Calu3 (cell line): Measurements from ENCODE around the gene BAMBI. TPM values are rescaled to one million over a fixed set of nuclear protein-coding genes. Genes with fewer than 3 reads are reported as not detected.
"Not testable (repeated sequence)": the region's sequence is repeated elsewhere in the genome, so short reads cannot be mapped to it uniquely, and the experiment has no call there.

ENCODE experiments used
- BruUV-seq: library from RNA; stranded (reverse); fragments of 400-500 nt; replicated peaks from 2 replicates; lab custom pipeline; 2021; lab: Mats Ljungman, UMichigan
- CTCF ChIA-PET: fragments of 300-600 bp; sonication (Branson Sonifier 250); formaldehyde crosslinking; loops from one replicate; lab custom pipeline; 2022; ENCODE audit warnings: antibody characterized with exemption; lab: Charles Lee
- DNase-seq: peaks from one replicate; pipeline ENCODE4 v3.0.0; 2022
- H3K27ac Mint-ChIP-seq: one replicate; pipeline ENCODE4 v1.8.0; 2022; ENCODE audit warnings: mixed read lengths; ENCODE audit not compliant: unreplicated experiment
- H3K27me3 Mint-ChIP-seq: one replicate; pipeline ENCODE4 v1.8.0; 2022; ENCODE audit warnings: mixed read lengths; ENCODE audit not compliant: unreplicated experiment
- H3K36me3 Mint-ChIP-seq: one replicate; pipeline ENCODE4 v1.8.0; 2022; ENCODE audit warnings: mild to moderate bottlenecking, moderate library complexity, mixed read lengths; ENCODE audit not compliant: insufficient read depth, unreplicated experiment
- H3K4me1 Mint-ChIP-seq: one replicate; pipeline ENCODE4 v1.8.0; 2022; ENCODE audit warnings: mild to moderate bottlenecking, low read depth, mixed read lengths; ENCODE audit not compliant: unreplicated experiment
- H3K4me3 Mint-ChIP-seq: one replicate; pipeline ENCODE4 v1.8.0; 2022; ENCODE audit warnings: mild to moderate bottlenecking, low read depth, moderate library complexity, mixed read lengths; ENCODE audit not compliant: unreplicated experiment
- H3K9me3 Mint-ChIP-seq: one replicate; pipeline ENCODE4 v1.8.0; 2022; ENCODE audit warnings: low read depth, mixed read lengths; ENCODE audit not compliant: unreplicated experiment
- intact Hi-C: fragments of 100-400 bp; cut with micrococcal nuclease; formaldehyde crosslinking; loops from one replicate; pipeline ENCODE4 v1.10.0; 2022; ENCODE audit not compliant: unreplicated experiment
- total RNA-seq: library from RNA; stranded (reverse); gene quantifications from 2 replicates; pipeline ENCODE4 v1.2.3, GENCODE V29; 2022
- TF ChIP-seq, protein P1 (sequence below): fragments of 200-600 bp; IDR thresholded peaks from one replicate; pipeline ENCODE4 v1.8.0; 2022; ENCODE audit warnings: antibody characterized with exemption; ENCODE audit not compliant: unreplicated experiment

The BAMBI gene
- total RNA-seq, 1 experiment from 2014 or later = 42.2 TPM

DNA sequence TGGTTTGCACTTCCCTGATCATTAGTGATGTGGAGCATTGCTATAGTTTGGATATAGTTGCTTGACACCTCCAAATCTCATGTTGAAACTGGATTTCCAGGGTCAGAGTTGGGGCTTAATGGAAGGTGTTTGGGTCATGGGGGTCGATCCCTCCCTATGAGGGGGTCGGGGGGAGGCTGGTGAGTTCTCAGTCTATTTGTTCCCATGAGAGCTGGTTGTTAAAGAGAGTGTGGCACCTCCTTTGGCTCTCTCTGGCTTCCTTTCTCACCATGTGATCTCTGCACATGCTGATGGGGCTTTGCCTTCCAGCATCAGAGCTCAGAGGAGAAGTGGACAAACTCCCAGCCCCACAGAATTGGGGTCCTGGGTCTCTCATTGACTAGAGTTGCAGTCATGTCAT lies 36.8 kb upstream of the BAMBI start:
- DNase-seq = no peak
- CTCF ChIA-PET = no interaction called here
- H3K9me3 Mint-ChIP-seq = no peaks in the 10 kb centered on the region

DNA sequence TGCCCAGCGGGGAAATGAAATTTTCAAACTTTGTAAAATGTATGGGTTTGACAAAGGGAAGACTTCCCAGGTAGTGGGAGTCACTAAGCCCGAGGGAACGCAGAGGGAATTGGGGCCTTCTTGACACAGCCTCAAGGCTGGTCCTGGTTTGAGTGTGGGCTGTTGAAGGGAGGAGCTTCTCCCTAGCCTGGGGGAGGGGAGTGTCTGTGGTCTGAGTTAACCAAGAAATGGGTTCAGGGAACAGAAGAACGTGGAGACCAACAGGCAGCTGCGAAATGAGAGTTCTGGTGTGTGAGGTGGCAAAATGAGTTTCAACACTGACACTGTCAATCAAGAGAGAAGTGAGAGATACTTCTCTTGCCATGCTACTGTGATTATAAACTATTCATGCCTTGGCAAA lies 32.7 kb upstream of the BAMBI start:
- BruUV-seq = no TSS peak
- intact Hi-C loops = no loop called here
- no peak for DNase-seq
- CTCF ChIA-PET = no interaction called here
- H3K36me3 Mint-ChIP-seq = no peaks in the 10 kb centered on the region
- no peaks in the 10 kb centered on the region for H3K9me3 Mint-ChIP-seq
- peaks cover 24% of the 10 kb centered on the region for H3K27me3 Mint-ChIP-seq
- H3K27ac Mint-ChIP-seq = no peak overlapping the region
- H3K4me3 Mint-ChIP-seq = no peak overlapping the region
- TF ChIP-seq, protein P1, sequence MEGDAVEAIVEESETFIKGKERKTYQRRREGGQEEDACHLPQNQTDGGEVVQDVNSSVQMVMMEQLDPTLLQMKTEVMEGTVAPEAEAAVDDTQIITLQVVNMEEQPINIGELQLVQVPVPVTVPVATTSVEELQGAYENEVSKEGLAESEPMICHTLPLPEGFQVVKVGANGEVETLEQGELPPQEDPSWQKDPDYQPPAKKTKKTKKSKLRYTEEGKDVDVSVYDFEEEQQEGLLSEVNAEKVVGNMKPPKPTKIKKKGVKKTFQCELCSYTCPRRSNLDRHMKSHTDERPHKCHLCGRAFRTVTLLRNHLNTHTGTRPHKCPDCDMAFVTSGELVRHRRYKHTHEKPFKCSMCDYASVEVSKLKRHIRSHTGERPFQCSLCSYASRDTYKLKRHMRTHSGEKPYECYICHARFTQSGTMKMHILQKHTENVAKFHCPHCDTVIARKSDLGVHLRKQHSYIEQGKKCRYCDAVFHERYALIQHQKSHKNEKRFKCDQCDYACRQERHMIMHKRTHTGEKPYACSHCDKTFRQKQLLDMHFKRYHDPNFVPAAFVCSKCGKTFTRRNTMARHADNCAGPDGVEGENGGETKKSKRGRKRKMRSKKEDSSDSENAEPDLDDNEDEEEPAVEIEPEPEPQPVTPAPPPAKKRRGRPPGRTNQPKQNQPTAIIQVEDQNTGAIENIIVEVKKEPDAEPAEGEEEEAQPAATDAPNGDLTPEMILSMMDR = no peak
- no peaks in the 10 kb centered on the region for H3K4me1 Mint-ChIP-seq

More for the DNA sequence above, 36.8 kb upstream of the BAMBI start:
- intact Hi-C loops = no loop called here
- Mint-ChIP-seq H3K27ac (no peak overlapping the region), H3K36me3 (no peaks in the 10 kb centered on the region), H3K4me3 (no peak overlapping the region), H3K27me3 (peaks cover 24% of the 10 kb centered on the region), H3K4me1 (no peaks in the 10 kb centered on the region)
- BruUV-seq = no TSS peak
- TF ChIP-seq, protein P1 = no peak

DNA sequence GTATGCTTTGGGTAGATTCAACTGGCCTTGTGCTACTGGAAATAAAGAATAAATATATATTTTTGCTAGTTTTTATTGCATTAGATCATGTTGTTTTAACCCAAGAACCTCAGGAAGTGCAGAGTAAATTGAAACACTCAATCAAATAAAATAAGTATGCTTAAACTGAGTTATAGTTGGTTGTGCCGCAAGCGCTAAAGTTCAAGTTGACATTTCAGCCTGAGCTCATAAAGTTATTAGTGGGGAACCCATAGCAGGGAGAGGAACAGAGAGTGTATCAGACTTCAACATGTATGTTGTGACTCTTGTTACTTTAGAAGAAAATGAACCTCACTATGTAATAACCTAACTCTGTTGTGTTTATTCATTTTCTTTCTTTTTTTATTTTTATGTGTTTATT lies 25.2 kb upstream of the BAMBI start:
- Mint-ChIP-seq H3K36me3 (no peaks in the 10 kb centered on the region), H3K9me3 (no peaks in the 10 kb centered on the region)
- intact Hi-C loops = no loop called here

DNA sequence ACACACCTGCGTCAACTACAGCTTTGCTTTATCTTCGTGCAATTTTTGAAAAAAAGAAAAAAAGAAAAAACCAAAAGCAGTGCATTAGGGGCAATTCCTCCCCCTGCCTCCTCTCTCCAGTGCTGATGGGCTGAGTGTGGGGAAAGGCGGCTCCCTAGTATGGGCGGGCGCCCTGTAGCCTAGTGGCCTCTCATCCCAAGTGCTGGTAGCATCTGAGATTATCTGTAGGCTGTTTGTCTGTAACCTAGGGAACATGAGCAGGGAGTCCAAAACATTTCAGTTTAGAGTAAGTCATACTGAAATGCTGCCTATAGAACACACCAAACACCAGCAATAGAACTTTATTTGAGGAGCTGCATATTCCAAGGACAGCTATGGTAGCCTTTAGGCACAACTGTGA lies 24.6 kb upstream of the BAMBI start:
- Mint-ChIP-seq H3K36me3 (no peaks in the 10 kb centered on the region), H3K4me1 (no peaks in the 10 kb centered on the region), H3K27ac (no peak overlapping the region), H3K27me3 (peaks cover 9% of the 10 kb centered on the region), H3K9me3 (no peaks in the 10 kb centered on the region), H3K4me3 (no peak overlapping the region)
- no peak for DNase-seq
- no TSS peak for BruUV-seq
- CTCF ChIA-PET = no interaction called here
- TF ChIP-seq, protein P1 = no peak
- intact Hi-C loops = no loop called here

More for the DNA sequence above, 25.2 kb upstream of the BAMBI start:
- Mint-ChIP-seq H3K4me3 (no peak overlapping the region), H3K27me3 (peaks cover 9% of the 10 kb centered on the region), H3K4me1 (no peaks in the 10 kb centered on the region), H3K27ac (no peak overlapping the region)
- CTCF ChIA-PET = no interaction called here
- BruUV-seq = no TSS peak
- no peak for DNase-seq
- TF ChIP-seq, protein P1 = no peak

DNA sequence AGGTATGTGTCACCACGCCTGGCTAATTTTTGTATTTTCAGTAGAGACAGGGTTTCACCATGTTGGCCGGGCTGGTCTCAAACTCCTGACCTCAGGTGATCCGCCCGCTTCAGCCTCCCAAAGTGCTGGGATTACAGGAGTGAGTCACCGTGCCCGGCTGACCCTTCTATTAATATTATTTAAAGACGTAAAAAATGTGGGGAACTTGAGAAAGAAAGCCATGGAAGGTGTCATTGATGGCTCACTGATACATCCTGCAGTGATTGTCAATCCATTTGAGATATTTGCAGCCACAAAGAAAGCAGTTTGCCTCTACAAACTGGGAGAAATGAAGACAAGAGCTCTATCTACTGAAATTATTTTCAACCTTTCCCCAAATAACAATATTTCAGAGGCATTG lies 18.5 kb upstream of the BAMBI start:
- H3K4me1 Mint-ChIP-seq, H3K9me3 Mint-ChIP-seq, H3K4me3 Mint-ChIP-seq, H3K27me3 Mint-ChIP-seq, CTCF ChIA-PET, H3K27ac Mint-ChIP-seq, BruUV-seq, intact Hi-C loops, H3K36me3 Mint-ChIP-seq, DNase-seq: not testable (repeated sequence)
